K562 (cell line): ENCODE measurements around the gene PTPN14. TPM values are rescaled to one million over a fixed set of nuclear protein-coding genes. Genes with fewer than 3 reads are reported as not detected.

Experiments
- ATAC-seq: fragments of 200-7000 bp; cut with Tn5 transposase; 3 replicates; pipeline ENCODE4 v1.9.1; 2020; ENCODE audit warnings: moderate library complexity
- BruUV-seq: library from RNA; stranded (reverse); fragments of 400-500 nt; replicated peaks from 2 replicates; lab custom pipeline; 2021; lab: Mats Ljungman, UMichigan
- CTCF ChIA-PET: fragments of 300-600 bp; formaldehyde crosslinking; extraction: SDS; loops from one replicate; lab custom pipeline; 2021; ENCODE audit warnings: low intra/inter-chr PET ratio; lab: Yijun Ruan, JAX
- POLR2A ChIA-PET: fragments of 300-600, 350-650 bp; sonication (Branson Sonifier 250); formaldehyde crosslinking; extraction: SDS; loops from one replicate; lab custom pipeline; 2021; ENCODE audit warnings: antibody characterized with exemption, inconsistent platforms; lab: Yijun Ruan, JAX
- DNase-seq, 4 experiments: peaks; one replicate each; pipeline versions ENCODE4 v3.0.0 to v3.0.0-alpha.2; 2011 to 2018; ENCODE audit warnings: low spot score in 3 of 4, mixed read lengths in 3 of 4; ENCODE audit errors: extremely low read depth in 1 of 4
- FAIRE-seq: peaks from 2 replicates; lab custom pipeline; 2011; peaks lifted over from hg19 to GRCh38; lab: Jason Lieb, UNC
- H2AFZ ChIP-seq: 2 replicates; pipeline ENCODE4 v1.6.0; 2011; ENCODE audit warnings: low read depth, low read length, control low read depth, inconsistent platforms
- H3K27ac ChIP-seq: fragments of 200-600 bp; 3 replicates; pipeline ENCODE4 v1.8.0; 2011; ENCODE audit warnings: low read depth, mild to moderate bottlenecking, control low read depth, inconsistent platforms, low read length, moderate library complexity, mixed read lengths; ENCODE audit errors: extremely low read depth
- H3K27me3 ChIP-seq, 2 experiments: fragments of 300-600 bp in 1 of 2; 2 replicates in 1 of 2; 3 replicates in 1 of 2; pipeline versions ENCODE4 v1.6.0 to v1.8.0; 2011; ENCODE audit warnings: inconsistent platforms in 2 of 2, low read length in 2 of 2, mild to moderate bottlenecking in 1 of 2, mixed read lengths in 1 of 2, moderate library complexity in 1 of 2; ENCODE audit not compliant: control insufficient read depth in 2 of 2, insufficient read depth in 2 of 2
- H3K36me3 ChIP-seq: fragments of 300-600 bp; 3 replicates; pipeline ENCODE4 v1.8.0; 2011; ENCODE audit warnings: mild to moderate bottlenecking, low read length, inconsistent platforms; ENCODE audit not compliant: control insufficient read depth, insufficient read depth
- H3K4me1 ChIP-seq, 2 experiments: fragments of 200-600 bp in 1 of 2; replicated peaks in 1 of 2; 2 replicates in 1 of 2; 3 replicates in 1 of 2; pipeline versions ENCODE4 v1.5.1 to v1.8.0; 2011; ENCODE audit warnings: inconsistent platforms in 2 of 2, low read length in 2 of 2, mild to moderate bottlenecking in 1 of 2, mixed read lengths in 1 of 2, moderate library complexity in 1 of 2; ENCODE audit not compliant: control insufficient read depth in 2 of 2, insufficient read depth in 2 of 2
- H3K4me2 ChIP-seq: 2 replicates; pipeline ENCODE4 v1.6.1; 2011; ENCODE audit warnings: low read length, control low read depth, inconsistent platforms, mixed read lengths; ENCODE audit not compliant: insufficient read depth
- H3K4me3 ChIP-seq: fragments of 200-600 bp; sonication (generic), shearing (Covaris generic); 2 replicates; pipeline ENCODE4 v1.5.1; 2016; ENCODE audit warnings: control low read depth, inconsistent platforms
- H3K79me2 ChIP-seq: fragments of 200-600 bp; 3 replicates; pipeline ENCODE4 v1.8.0; 2011; ENCODE audit warnings: low read length, inconsistent platforms; ENCODE audit not compliant: control insufficient read depth, insufficient read depth
- H3K9ac ChIP-seq, 2 experiments: 2 replicates each; pipeline versions ENCODE4 v1.6.0 to v1.6.1; 2011; ENCODE audit warnings: low read depth in 2 of 2, low read length in 2 of 2, control low read depth in 1 of 2, inconsistent platforms in 1 of 2, mild to moderate bottlenecking in 1 of 2, mixed read lengths in 1 of 2; ENCODE audit not compliant: insufficient read depth in 1 of 2
- H3K9me1 ChIP-seq: one replicate; pipeline ENCODE4 v1.6.0; 2011; ENCODE audit warnings: inconsistent platforms, mild to moderate bottlenecking, low read length, moderate library complexity; ENCODE audit not compliant: control insufficient read depth, insufficient read depth
- H3K9me3 ChIP-seq: replicated peaks from 2 replicates; pipeline ENCODE4 v1.5.1; 2011; ENCODE audit warnings: low read depth, low read length, inconsistent platforms; ENCODE audit not compliant: control insufficient read depth, insufficient read depth
- H4K20me1 ChIP-seq: replicated peaks from 2 replicates; pipeline ENCODE4 v1.6.1; 2011; ENCODE audit warnings: low read length, inconsistent platforms, mixed read lengths; ENCODE audit not compliant: control insufficient read depth, insufficient read depth
- CHCHD3 ChIP-seq: fragments of 250-450 bp; sonication (Bioruptor Pico); IDR thresholded peaks from 2 replicates; pipeline ENCODE4 v2.1.2; 2022; ENCODE audit warnings: mild to moderate bottlenecking
- FOS ChIP-seq: IDR thresholded peaks from 3 replicates; pipeline ENCODE4 v1.6.1; 2011; ENCODE audit not compliant: insufficient read length; ENCODE audit errors: extremely low read depth
- RAD21 ChIP-seq, 2 experiments: fragments of 250-450 bp in 1 of 2; fragments of 450-650 bp in 1 of 2; sonication (Bioruptor Pico) in 1 of 2; formaldehyde crosslinking in 1 of 2; IDR thresholded peaks in 1 of 2; conservative IDR thresholded peaks in 1 of 2; 2 replicates each; pipeline versions ENCODE4 v1.4.0 to v1.8.0; 2020 to 2022; ENCODE audit warnings: mild to moderate bottlenecking in 2 of 2, moderate library complexity in 1 of 2
- STAG1 ChIP-seq: sonication (generic); formaldehyde crosslinking; IDR thresholded peaks from 2 replicates; pipeline ENCODE4 v1.5.0; 2020; ENCODE audit warnings: missing genetic modification reagents, borderline replicate concordance
- ZNF707 ChIP-seq: fragments of 250-450 bp; sonication (Bioruptor Pico); conservative IDR thresholded peaks from 2 replicates; pipeline ENCODE4 v1.8.0; 2022; ENCODE audit warnings: inconsistent platforms, mild to moderate bottlenecking, moderate library complexity
- WGBS: fragments of 100-300 bp; shearing (Covaris generic); methylation state at CpG from one replicate; pipeline ENCODE4 v1.1.6; 2016; ENCODE audit warnings: low coverage, mixed read lengths; ENCODE audit not compliant: insufficient coverage; ENCODE audit errors: missing lambda C conversion rate; 5-methylcytosine and 5-hydroxymethylcytosine counted together
- in situ Hi-C: fragments of 300-500 bp; cut with MboI; formaldehyde crosslinking; loops from 4 replicates; pipeline ENCODE4 v1.15.0; 2018; ENCODE audit warnings: inconsistent platforms, mixed read lengths
- intact Hi-C: fragments of 100-400 bp; cut with micrococcal nuclease; formaldehyde crosslinking; loops from 2 replicates; pipeline ENCODE4 v1.14.2; 2022
- polyA plus RNA-seq, 8 experiments: library from polyadenylated mRNA; depleted of rRNA in 4 of 8; stranded (reverse) in 5 of 8; unstranded in 3 of 8; fragments of >200 nt; fragmentation: Nextera tagmentation in 2 of 8; fragmentation: Illumina TruSeq in 1 of 8; extraction: Ambion mirVana in 2 of 8; extraction: Trizol in 1 of 8; gene quantifications; 2 replicates each; pipeline versions ENCODE4 v1.2.1 to v1.2.3, GENCODE V29; 2011 to 2014; ENCODE audit warnings: inconsistent platforms in 1 of 8, missing spikeins in 1 of 8
- total RNA-seq, 7 experiments: library from RNA; depleted of rRNA in 6 of 7; stranded (reverse); fragments of >200 nt in 6 of 7; fragmentation: Illumina TruSeq in 2 of 7; extraction: Trizol in 2 of 7; gene quantifications; 2 replicates each; pipeline versions ENCODE4 v1.2.1 to v1.2.3, GENCODE V29; 2011 to 2021; ENCODE audit warnings: low replicate concordance in 1 of 7
- TF ChIP-seq, protein P1 (sequence below): sonication (generic); formaldehyde crosslinking; IDR thresholded peaks from 2 replicates; pipeline ENCODE4 v1.8.0; 2022; ENCODE audit warnings: mild to moderate bottlenecking, missing genetic modification reagents

The PTPN14 gene
- total and polyA plus RNA-seq, 9 of the 15 experiments (the other 6 are each of a cell fraction or from before 2014, with no cell fraction given): 0.01 to 0.29 (median 0.04) TPM; not detected in 6

DNA sequence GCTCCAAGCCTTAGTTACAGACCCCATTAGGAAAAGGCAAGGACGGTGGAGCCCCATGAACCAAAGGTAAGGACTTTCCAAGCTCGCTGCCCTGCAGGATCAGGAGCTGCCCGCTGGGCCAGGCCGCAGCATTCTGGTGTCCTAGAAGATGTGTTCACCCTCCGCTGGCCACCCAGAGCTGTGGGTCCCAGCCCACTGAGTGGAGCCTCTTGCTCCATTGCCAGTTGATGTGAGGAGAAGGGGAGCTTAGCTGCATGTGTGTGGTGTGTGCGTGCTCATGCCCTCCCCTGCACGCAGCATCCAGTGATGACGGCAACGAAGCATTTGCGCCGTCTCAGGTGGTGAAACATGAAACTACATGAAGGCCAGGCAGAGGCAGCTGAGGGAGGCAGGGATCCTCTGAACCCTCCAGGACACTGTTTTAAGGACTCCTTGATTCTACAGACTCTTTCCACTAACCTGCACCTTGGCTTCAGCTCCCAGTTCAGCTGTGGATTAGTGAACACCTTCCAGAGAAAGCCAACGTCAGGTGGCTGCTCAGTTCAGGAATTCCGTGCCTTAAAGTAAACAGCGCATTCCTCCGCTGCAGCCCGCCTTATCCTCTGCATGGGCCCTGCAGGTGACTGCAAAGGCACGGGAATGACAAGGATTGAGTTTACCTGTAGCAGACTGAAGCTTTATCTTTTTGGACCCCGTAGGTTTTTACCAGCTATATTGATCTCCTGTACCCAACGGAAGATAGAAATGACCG lies 221.8 kb downstream of the PTPN14 start:
- Histone ChIP-seq H3K36me3 (peaks cover 52% of the 10 kb centered on the region; the same call in 1 of the 3 replicates), H3K9me1 (no peaks in the 10 kb centered on the region), H3K27me3 (no peaks in the 10 kb centered on the region), H3K27ac (no peak overlapping the region), H3K9me3 (no peaks in the 10 kb centered on the region), H3K79me2 (no peaks in the 10 kb centered on the region), H3K9ac (peak overlapping the region in 1 of 2 experiments; percentile 41; a peak in 1 of 4 replicates), H2AFZ (no peak overlapping the region), H3K4me3 (no peak overlapping the region), H4K20me1 (peaks cover 10% of the 10 kb centered on the region; the same call in 1 of the 2 replicates), H3K4me2 (no peak overlapping the region), H3K4me1 (no peaks in the 10 kb centered on the region; a peak in 3 of 5 replicates)
- ChIA-PET CTCF (interaction anchor here (0.5 to 3.2 kb wide), 9 partner anchors 47 to 1085 kb away, joined by 3 to 29 read pairs (median 12); no protein-coding TSS in a partner anchor), POLR2A (interaction anchor here (1.1 to 1.6 kb wide), 2 partner anchors 25 to 68 kb away, joined by 3 to 5 read pairs; no protein-coding TSS in a partner anchor)
- 80% methylated on average over 20 of the region's 20 CpGs for WGBS
- TF ChIP-seq, protein P1, sequence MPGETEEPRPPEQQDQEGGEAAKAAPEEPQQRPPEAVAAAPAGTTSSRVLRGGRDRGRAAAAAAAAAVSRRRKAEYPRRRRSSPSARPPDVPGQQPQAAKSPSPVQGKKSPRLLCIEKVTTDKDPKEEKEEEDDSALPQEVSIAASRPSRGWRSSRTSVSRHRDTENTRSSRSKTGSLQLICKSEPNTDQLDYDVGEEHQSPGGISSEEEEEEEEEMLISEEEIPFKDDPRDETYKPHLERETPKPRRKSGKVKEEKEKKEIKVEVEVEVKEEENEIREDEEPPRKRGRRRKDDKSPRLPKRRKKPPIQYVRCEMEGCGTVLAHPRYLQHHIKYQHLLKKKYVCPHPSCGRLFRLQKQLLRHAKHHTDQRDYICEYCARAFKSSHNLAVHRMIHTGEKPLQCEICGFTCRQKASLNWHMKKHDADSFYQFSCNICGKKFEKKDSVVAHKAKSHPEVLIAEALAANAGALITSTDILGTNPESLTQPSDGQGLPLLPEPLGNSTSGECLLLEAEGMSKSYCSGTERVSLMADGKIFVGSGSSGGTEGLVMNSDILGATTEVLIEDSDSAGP (CRISPR knock-in tag): no peak
- TF ChIP-seq RAD21 (CRISPR knock-in tag; conservative IDR thresholded peaks at IDR 0.05 in 1 of 2, IDR thresholded peaks at IDR 0.05 in 1 of 2) (no peak), ZNF707 (no peak), STAG1 (CRISPR knock-in tag) (0 out of 2 replicates have a peak, but pooled peaks have one; percentile 17), CHCHD3 (CRISPR knock-in tag) (no peak), FOS (no peak)
- no TSS peak for BruUV-seq
- in situ Hi-C loops (loop anchor here (5.0 kb wide), 2 partner anchors 62 to 117 kb away; no protein-coding TSS in a partner anchor), intact Hi-C loops (loop anchor here (1.0 to 5.0 kb wide), 3 partner anchors 59 to 118 kb away; no protein-coding TSS in a partner anchor)
- DNase-seq: no peak
- no peak for ATAC-seq
- FAIRE-seq: no peak
